ENCODE results near the gene AOPEP. TPM values are rescaled to one million over a fixed set of nuclear protein-coding genes. Genes with fewer than 3 reads are reported as not detected.
A peak's percentile ranks its signal among the peaks of the same experiment; 100 is the strongest.

Gene AOPEP
- total RNA-seq, 4 donors from 2014 or later, result 305 to 458 (median 419) TPM

DNA sequence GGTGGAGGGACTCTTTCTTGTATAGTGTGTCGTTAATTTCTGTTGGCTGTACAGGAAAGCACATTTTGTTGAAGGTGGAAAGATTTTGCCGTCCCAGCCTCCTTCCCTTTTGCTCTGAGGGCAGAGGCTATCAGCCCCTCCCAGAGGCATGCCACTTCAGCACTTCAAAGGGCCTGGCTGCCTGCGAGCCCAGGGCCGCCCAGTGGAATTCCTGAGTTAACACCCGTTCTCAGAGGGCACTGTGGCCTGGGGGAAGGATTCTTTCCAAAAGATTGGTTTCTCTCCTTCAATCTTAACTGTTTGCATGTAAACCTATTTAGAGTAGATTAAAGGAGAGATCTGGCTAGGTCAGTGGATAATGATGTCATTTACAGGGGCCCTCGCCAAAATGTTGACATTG lies 352.4 kb downstream of the AOPEP start:
- WGBS, result 25% methylated on average over 3 of the region's 6 CpGs
- H3K4me1 ChIP-seq, result peaks cover 93 to 100% (median 99%) of the 10 kb centered on the region in 4 donors
- H3K27ac ChIP-seq (replicated peaks in 1 of 4), result peak overlapping the region; percentile 86 to 95 (median 86)
- peaks cover 22 to 53% (median 49%) of the 10 kb centered on the region in 4 donors for H3K36me3 ChIP-seq
- intact Hi-C loops (cut with DNase I), result no loop called here
- DNase-seq (ENCODE audit: extremely low spot score), result no peak
- H3K27me3 ChIP-seq, result no peaks in the 10 kb centered on the region
- TF ChIP-seq, protein P1, sequence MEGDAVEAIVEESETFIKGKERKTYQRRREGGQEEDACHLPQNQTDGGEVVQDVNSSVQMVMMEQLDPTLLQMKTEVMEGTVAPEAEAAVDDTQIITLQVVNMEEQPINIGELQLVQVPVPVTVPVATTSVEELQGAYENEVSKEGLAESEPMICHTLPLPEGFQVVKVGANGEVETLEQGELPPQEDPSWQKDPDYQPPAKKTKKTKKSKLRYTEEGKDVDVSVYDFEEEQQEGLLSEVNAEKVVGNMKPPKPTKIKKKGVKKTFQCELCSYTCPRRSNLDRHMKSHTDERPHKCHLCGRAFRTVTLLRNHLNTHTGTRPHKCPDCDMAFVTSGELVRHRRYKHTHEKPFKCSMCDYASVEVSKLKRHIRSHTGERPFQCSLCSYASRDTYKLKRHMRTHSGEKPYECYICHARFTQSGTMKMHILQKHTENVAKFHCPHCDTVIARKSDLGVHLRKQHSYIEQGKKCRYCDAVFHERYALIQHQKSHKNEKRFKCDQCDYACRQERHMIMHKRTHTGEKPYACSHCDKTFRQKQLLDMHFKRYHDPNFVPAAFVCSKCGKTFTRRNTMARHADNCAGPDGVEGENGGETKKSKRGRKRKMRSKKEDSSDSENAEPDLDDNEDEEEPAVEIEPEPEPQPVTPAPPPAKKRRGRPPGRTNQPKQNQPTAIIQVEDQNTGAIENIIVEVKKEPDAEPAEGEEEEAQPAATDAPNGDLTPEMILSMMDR (IDR thresholded peaks at IDR 0.05), result peak in 1 of 3 experiments; percentile 16
- TF ChIP-seq EP300 (IDR thresholded peaks at IDR 0.05), result no peak
- no peaks in the 10 kb centered on the region for H3K9me3 ChIP-seq
- H3K4me3 ChIP-seq, result peak overlapping the region in 2 of 4 donors; percentile 3 to 7

DNA sequence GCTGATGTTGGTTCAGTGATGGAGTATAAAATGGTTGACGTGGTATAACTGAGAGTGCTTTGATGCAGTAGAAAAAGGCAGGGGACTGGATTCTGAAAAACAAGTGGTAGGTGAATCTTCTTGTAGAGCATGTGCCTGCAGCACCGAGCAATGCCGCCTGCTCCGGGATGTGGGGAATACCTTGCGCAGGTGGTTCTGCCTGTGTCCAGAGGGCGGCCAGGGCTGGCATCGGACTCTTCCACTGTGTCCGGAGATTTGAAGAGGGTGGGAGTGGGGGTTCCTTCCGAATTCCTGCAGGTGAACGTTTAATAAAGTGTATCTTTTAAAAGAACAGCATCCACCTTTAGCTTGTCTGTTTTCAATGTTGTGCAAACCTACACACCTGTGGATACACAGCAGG lies 353.0 kb downstream of the AOPEP start:
- intact Hi-C loops (cut with DNase I), result no loop called here
- Histone ChIP-seq H3K27me3 (no peaks in the 10 kb centered on the region), H3K4me3 (no peak overlapping the region), H3K9me3 (no peaks in the 10 kb centered on the region), H3K36me3 (peaks cover 25 to 57% (median 49%) of the 10 kb centered on the region in 4 donors), H3K27ac (replicated peaks in 1 of 4) (peak overlapping the region; percentile 86 to 95 (median 86)), H3K4me1 (peaks cover 92 to 100% (median 99%) of the 10 kb centered on the region in 4 donors)
- TF ChIP-seq, protein P1 (IDR thresholded peaks at IDR 0.05), result no peak
- TF ChIP-seq EP300 (IDR thresholded peaks at IDR 0.05), result no peak
- TF ChIP-seq POLR2AphosphoS5 (IDR thresholded peaks at IDR 0.05), result no peak
- TF ChIP-seq POLR2A (IDR thresholded peaks at IDR 0.05; ENCODE audit: low read depth), result no peak
- DNase-seq (ENCODE audit: extremely low spot score), result no peak
- 78% methylated on average over 10 of the region's 10 CpGs for WGBS

DNA sequence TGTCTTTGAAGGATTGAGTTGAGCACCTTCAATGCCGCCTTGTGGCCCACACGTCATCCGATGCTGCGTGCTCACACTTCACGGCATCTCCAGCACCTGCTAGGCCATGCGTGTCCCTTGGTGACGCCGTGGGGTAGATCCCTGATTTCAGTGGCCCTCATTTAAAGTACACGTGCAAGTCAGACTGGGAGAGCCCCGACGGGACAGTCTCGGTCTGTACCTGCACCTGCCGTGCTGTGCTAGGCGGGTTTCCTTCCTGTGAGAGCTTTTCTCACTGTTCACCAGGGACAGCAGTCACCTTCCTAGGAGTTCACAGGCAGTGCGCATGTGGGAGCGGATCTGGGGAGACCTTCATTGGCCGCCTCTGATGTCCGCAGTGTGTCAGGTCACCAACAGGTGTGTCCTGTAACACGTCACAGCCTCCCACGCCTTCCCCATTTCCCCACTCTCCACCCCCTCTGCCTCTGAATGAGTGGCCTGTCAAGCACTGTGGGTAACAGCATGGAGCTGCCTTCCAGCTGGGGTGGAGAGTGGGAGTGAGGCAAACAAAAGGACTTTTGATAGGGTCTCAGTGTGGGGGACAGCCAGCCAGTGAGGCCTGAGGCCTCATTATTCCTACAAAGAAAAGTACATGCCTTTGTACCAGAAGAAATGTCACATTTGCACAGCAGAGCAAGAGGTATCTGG lies 354.6 kb downstream of the AOPEP start:
- H3K4me3 ChIP-seq, result no peak overlapping the region
- no peak for DNase-seq (ENCODE audit: extremely low spot score)
- H3K27ac ChIP-seq (replicated peaks in 1 of 4), result peak overlapping the region; percentile 86 to 95 (median 86)
- TF ChIP-seq POLR2AphosphoS5 (IDR thresholded peaks at IDR 0.05) (peak; percentile 9 to 32), POLR2A (IDR thresholded peaks at IDR 0.05; ENCODE audit: low read depth) (no peak)
- intact Hi-C loops (cut with DNase I), result loop anchor here (10.0 kb wide), 1 partner anchor 296 kb away; no protein-coding TSS in a partner anchor
- H3K9me3 ChIP-seq, result no peaks in the 10 kb centered on the region
- H3K36me3 ChIP-seq, result peaks cover 39 to 73% (median 57%) of the 10 kb centered on the region in 4 donors
- no peaks in the 10 kb centered on the region for H3K27me3 ChIP-seq
- H3K4me1 ChIP-seq, result peaks cover 92 to 100% (median 99%) of the 10 kb centered on the region in 4 donors
- 66% methylated on average over 20 of the region's 20 CpGs for WGBS

DNA sequence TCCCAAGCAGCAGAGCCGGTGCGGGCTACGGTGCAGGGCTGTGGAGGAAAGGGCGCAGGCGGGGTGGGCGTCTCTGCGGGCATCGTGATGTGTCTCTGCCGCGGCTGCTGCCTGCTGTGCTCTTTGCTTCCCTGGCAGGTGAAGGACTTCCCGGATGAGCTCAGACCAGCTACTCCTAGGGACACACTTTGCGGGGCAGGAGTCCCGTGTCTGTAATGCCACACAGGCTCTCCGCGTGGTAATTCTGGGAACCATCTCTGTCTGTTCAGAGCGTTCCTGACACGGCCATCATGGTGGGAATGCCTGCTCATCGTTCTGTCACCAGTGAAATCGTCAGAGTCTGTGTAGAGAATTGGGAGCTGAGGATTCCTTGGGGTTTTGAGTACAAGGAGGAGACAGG lies 355.5 kb downstream of the AOPEP start:
- Histone ChIP-seq H3K4me1 (peaks cover 92 to 100% (median 99%) of the 10 kb centered on the region in 4 donors), H3K36me3 (peaks cover 39 to 82% (median 64%) of the 10 kb centered on the region in 4 donors), H3K27me3 (no peaks in the 10 kb centered on the region), H3K9me3 (no peaks in the 10 kb centered on the region), H3K4me3 (no peak overlapping the region), H3K27ac (replicated peaks in 1 of 4) (peak overlapping the region; percentile 86 to 95 (median 86))
- no peak for DNase-seq (ENCODE audit: extremely low spot score)
- intact Hi-C loops (cut with DNase I), result loop anchor here (10.0 kb wide), 1 partner anchor 297 kb away; no protein-coding TSS in a partner anchor
- peak; percentile 23 to 35 for TF ChIP-seq POLR2AphosphoS5 (IDR thresholded peaks at IDR 0.05)
- no peak for TF ChIP-seq EP300 (IDR thresholded peaks at IDR 0.05)
- no peak for TF ChIP-seq POLR2A (IDR thresholded peaks at IDR 0.05; ENCODE audit: low read depth)
- TF ChIP-seq, protein P1 (IDR thresholded peaks at IDR 0.05), result no peak
- 59% methylated on average over 19 of the region's 19 CpGs for WGBS

DNA sequence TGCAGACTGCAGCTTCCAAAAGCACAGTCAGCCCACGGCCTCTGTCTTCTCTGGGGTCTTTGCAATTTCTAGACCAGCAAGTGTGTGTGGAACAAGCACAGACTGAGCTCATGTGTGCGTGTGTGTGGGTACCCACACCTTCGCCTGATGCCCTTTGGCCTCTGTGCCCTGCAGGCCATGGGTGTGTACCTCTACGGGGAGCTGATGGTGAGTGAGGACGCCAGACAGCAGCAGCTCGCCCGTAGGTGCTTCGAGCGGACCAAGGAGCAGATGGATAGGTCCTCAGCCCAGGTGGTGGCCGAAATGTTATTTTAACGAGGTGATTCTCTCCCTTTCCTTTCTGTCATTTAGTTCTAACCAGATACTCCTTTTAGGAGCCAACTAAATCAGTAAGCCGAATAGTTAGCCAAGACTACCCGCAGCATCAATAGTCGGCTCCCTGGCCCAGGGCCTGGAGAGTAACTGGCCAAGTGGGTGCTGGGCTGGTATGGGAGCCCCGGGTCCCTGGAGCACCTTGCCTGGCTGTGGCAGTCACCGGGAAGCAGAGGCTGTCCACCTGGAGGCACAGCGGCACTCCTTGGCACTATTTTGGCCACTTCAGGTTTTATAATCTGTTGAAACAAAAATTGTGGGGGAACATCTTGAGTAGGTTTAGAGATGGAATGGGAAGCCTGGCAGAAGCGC lies 356.0 kb downstream of the AOPEP start:
- no peaks in the 10 kb centered on the region for H3K27me3 ChIP-seq
- H3K4me3 ChIP-seq, result no peak overlapping the region
- WGBS, result 72% methylated on average over 15 of the region's 18 CpGs
- H3K27ac ChIP-seq (replicated peaks in 1 of 4), result peak overlapping the region; percentile 86 to 95 (median 86)
- intact Hi-C loops (cut with DNase I), result loop anchor here (10.0 kb wide), 1 partner anchor 298 kb away; no protein-coding TSS in a partner anchor
- H3K9me3 ChIP-seq, result no peaks in the 10 kb centered on the region
- peaks cover 91 to 100% (median 99%) of the 10 kb centered on the region in 4 donors for H3K4me1 ChIP-seq
- no peak for DNase-seq (ENCODE audit: extremely low spot score)
- H3K36me3 ChIP-seq, result peaks cover 39 to 88% (median 65%) of the 10 kb centered on the region in 4 donors
- TF ChIP-seq, protein P1 (IDR thresholded peaks at IDR 0.05), result no peak
- TF ChIP-seq POLR2AphosphoS5 (IDR thresholded peaks at IDR 0.05), result peak in 1 of 2 donors; percentile 35

All from esophagus muscularis mucosa (tissue), 4 donors.